ENCODE measurements around the gene MMP25. TPM values are rescaled to one million over a fixed set of nuclear protein-coding genes. Genes with fewer than 3 reads are reported as not detected.

Gene MMP25
- total RNA-seq, 1 donor from 2014 or later: 12.8 TPM

DNA sequence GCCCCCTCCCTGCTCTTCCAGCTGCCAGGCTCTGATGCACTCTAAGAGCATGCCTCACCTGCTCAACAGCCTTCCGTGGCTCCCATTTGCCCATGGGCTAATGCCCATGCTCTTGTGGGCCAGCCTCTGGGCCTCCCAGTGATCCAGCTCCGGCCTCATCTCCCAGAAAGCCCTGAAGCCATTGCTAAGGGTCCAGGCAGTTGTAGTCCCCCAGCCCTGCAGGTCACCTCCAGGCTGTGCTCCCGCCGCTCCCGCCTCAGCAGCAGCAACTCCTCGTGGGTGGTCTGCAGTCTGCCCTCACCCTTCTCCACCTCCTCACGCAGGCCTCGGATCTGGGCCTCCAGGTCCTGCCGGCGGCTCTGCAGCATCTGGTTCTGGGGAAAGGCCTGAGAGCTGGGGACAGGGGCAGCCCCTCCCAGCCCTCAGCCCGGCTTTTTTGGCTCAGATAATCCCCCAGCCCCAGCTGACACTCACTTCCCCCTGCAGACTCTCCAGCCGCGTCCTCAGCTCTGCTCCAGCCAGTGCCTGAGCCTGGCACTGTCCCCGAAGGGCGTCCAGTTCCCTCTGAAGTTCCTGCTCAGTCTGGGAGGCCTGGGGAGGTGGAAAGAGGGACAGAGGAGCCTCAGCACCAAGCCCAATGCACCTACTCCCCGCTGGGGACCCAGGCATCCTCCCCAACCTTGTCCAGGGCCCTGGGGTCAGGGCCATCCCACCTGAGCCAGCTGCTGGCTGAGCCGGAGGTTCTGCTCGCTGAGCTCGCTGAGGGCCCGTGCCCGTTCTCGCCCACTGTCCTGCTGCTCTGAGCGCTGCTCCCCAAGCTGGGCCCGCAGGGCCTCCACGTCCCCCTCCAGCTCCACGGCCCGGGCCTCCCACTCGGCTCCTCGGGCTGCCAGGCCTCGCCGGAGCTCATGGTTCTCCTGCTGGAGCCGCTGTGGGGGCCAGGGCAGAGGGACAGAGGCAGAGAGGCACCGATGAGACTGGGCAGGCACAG, 15.8 kb upstream of the MMP25 start:
- TF ChIP-seq, protein P1, sequence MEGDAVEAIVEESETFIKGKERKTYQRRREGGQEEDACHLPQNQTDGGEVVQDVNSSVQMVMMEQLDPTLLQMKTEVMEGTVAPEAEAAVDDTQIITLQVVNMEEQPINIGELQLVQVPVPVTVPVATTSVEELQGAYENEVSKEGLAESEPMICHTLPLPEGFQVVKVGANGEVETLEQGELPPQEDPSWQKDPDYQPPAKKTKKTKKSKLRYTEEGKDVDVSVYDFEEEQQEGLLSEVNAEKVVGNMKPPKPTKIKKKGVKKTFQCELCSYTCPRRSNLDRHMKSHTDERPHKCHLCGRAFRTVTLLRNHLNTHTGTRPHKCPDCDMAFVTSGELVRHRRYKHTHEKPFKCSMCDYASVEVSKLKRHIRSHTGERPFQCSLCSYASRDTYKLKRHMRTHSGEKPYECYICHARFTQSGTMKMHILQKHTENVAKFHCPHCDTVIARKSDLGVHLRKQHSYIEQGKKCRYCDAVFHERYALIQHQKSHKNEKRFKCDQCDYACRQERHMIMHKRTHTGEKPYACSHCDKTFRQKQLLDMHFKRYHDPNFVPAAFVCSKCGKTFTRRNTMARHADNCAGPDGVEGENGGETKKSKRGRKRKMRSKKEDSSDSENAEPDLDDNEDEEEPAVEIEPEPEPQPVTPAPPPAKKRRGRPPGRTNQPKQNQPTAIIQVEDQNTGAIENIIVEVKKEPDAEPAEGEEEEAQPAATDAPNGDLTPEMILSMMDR (IDR thresholded peaks at IDR 0.05): no peak

DNA sequence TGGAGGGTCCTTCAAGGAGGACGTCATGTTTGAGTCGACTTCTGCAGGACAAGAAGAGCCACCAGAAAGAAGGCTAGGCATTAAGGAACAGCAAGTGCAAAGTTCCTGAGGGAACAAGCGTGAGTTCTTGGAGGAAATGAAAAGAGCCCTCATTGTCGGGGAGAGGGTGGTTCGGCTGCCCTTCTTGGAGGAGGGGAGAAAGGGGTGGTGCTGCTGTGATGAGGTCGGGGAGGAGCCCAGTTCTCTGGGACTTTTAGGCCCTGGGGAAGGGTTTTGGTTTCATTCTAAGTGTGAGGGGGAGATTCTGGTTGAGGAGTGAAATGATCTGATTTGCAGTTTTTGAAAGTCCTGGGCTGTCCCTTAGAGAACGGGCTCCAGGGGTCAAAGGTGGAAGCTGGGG, 13.7 kb upstream of the MMP25 start:
- Histone ChIP-seq H3K4me1 (peaks cover 8% of the 10 kb centered on the region), H3K36me3 (no peaks in the 10 kb centered on the region), H3K4me3 (no peak overlapping the region), H3K27ac (no peak overlapping the region), H3K9me3 (no peaks in the 10 kb centered on the region), H3K27me3 (peaks cover 59% of the 10 kb centered on the region)
- intact Hi-C loops (cut with DNase I): no loop called here
- no peak for ATAC-seq
- TF ChIP-seq, protein P1 (IDR thresholded peaks at IDR 0.05): no peak
- DNase-seq: no peak

More for the DNA sequence above, 15.8 kb upstream of the MMP25 start:
- Histone ChIP-seq H3K27me3 (peaks cover 38% of the 10 kb centered on the region), H3K36me3 (peaks cover 14% of the 10 kb centered on the region), H3K4me1 (peaks cover 8% of the 10 kb centered on the region), H3K27ac (no peak overlapping the region), H3K4me3 (no peak overlapping the region), H3K9me3 (no peaks in the 10 kb centered on the region)
- DNase-seq (no peak), ATAC-seq (no peak)
- intact Hi-C loops (cut with DNase I): no loop called here

DNA sequence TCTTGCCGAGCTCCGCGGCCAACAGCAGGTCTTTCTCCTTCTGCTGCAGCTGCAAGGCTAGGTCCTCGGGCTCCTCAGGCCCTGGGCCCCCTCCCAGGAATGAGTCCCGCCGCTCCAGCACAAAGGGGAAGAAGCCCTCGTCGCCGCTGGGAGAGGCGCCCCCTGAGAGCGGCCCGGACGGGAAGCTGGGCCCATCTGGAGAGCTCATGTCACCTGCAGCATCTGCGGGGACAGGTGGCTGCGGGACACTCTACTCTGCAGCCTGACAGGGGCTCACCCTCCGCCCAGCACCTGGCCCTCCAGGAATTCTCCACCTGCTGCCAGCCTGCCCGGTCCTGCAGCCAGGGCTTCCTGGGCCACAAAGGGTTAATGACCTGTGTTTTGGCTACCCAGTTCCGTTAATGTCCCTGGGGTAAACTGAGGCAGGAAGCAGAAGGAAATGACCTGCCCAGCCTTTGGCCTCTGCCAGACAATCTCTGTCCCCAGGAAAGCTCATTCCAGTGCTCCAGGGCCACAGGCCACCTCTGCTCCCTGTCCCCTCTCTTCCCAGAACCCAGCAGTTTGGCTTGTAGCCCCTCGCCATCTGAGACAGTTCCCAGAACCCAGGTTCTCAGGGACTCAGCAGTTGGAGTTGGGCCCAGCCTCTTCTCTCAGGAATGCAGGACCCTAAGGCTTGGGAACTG, 10.9 kb upstream of the MMP25 start:
- TF ChIP-seq, protein P1 (IDR thresholded peaks at IDR 0.05): no peak
- intact Hi-C loops (cut with DNase I): no loop called here
- H3K36me3 ChIP-seq: no peaks in the 10 kb centered on the region
- DNase-seq (no peak), ATAC-seq (no peak)
- H3K4me1 ChIP-seq: no peaks in the 10 kb centered on the region
- H3K27me3 ChIP-seq: peaks cover 55% of the 10 kb centered on the region
- H3K4me3 ChIP-seq: peak overlapping the region; percentile 46
- H3K27ac ChIP-seq: no peak overlapping the region
- H3K9me3 ChIP-seq: no peaks in the 10 kb centered on the region

DNA sequence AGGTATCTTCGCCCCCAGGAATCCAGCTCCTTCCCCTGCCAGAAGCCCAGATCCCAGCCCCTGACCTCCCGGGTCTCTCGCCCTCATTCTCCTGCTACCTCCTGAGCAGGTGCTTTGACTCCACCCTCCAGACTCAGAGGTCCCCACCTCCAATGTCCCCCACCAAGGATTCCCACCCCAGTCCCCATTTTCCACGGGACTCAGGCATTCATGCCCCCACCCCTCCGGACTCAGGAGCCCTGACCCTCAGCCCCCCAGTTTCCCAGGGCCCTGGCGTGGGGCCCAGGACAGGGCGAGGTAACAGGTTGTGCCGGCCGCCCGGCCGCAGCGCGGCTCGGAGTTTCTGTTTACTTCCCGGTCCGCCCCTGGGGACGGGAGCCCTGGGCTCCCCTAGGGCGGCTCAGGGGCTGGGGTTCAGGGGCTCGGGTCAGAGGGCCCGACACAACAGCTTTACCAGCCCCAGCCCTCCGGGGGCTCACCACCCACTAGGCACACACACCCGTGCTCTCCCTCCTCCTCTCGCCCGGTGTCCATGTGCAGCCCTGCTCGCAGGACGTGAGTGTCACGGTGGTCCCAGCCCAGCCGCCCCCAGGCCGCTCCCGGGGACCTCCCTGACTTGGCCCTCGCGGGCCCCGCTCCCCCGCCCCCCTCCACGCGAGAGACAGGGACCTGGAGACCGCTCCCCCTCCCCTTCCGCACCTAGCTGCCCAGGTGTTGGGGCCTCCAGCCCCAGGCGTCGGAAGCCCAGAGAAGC, 10.2 kb upstream of the MMP25 start:
- H3K27ac ChIP-seq: peak overlapping the region; percentile 36
- peak; percentile 51 for ATAC-seq

More for the DNA sequence above, 10.2 kb upstream of the MMP25 start:
- Histone ChIP-seq H3K27me3 (peaks cover 52% of the 10 kb centered on the region), H3K4me1 (no peaks in the 10 kb centered on the region), H3K4me3 (peak overlapping the region; percentile 46), H3K9me3 (no peaks in the 10 kb centered on the region), H3K36me3 (no peaks in the 10 kb centered on the region)
- TF ChIP-seq, protein P1 (IDR thresholded peaks at IDR 0.05): no peak
- peak; percentile 77 for DNase-seq
- intact Hi-C loops (cut with DNase I): no loop called here
